GM23338 (cell line): ENCODE results near the gene TUB. TPM values are rescaled to one million over a fixed set of nuclear protein-coding genes. Genes with fewer than 3 reads are reported as not detected.

Experiments used
- ATAC-seq: fragments of 200-7000 bp; cut with Tn5 transposase; 3 replicates; pipeline ENCODE4 v1.9.1; 2020
- DNase-seq: peaks from one replicate; pipeline ENCODE4 v3.0.0-alpha.2; 2015; ENCODE audit warnings: low spot score
- H2AFZ ChIP-seq: fragments of 200-600 bp; sonication (generic); 2 replicates; pipeline ENCODE4 v1.8.0; 2016; ENCODE audit warnings: antibody characterized with exemption, mild to moderate bottlenecking, moderate library complexity
- H3F3A ChIP-seq: fragments of 200-600 bp; sonication (generic); replicated peaks from 2 replicates; pipeline ENCODE4 v1.8.0; 2017; ENCODE audit warnings: antibody characterized with exemption, mixed run types, low read depth
- H3K27ac ChIP-seq: fragments of 200-600 bp; sonication (generic); 2 replicates; pipeline ENCODE4 v1.6.1; 2016; ENCODE audit warnings: low read depth
- H3K27me3 ChIP-seq: fragments of 200-600 bp; sonication (generic); 2 replicates; pipeline ENCODE4 v1.8.0; 2016; ENCODE audit warnings: mild to moderate bottlenecking, mixed run types, moderate library complexity; ENCODE audit not compliant: insufficient read depth
- H3K36me3 ChIP-seq: fragments of 200-600 bp; sonication (generic); 2 replicates; pipeline ENCODE4 v1.8.0; 2016; ENCODE audit warnings: mild to moderate bottlenecking; ENCODE audit not compliant: insufficient read depth
- H3K4me1 ChIP-seq: fragments of 200-600 bp; sonication (generic); 2 replicates; pipeline ENCODE4 v1.8.0; 2016; ENCODE audit warnings: mild to moderate bottlenecking, moderate library complexity; ENCODE audit not compliant: insufficient read depth
- H3K4me2 ChIP-seq: fragments of 200-600 bp; sonication (generic); 2 replicates; pipeline ENCODE4 v1.7.1; 2017; ENCODE audit warnings: mixed run types
- H3K4me3 ChIP-seq: fragments of 200-600 bp; sonication (generic); 2 replicates; pipeline ENCODE4 v1.6.1; 2016; ENCODE audit warnings: mixed run types
- H3K79me2 ChIP-seq: fragments of 200-600 bp; sonication (generic); replicated peaks from 2 replicates; pipeline ENCODE4 v1.8.0; 2017; ENCODE audit warnings: mild to moderate bottlenecking; ENCODE audit not compliant: insufficient read depth
- H3K9me2 ChIP-seq: fragments of 200-600 bp; sonication (generic); 2 replicates; pipeline ENCODE4 v1.8.0; 2017; ENCODE audit not compliant: insufficient read depth
- H4K20me1 ChIP-seq: fragments of 200-600 bp; sonication (generic); replicated peaks from 2 replicates; pipeline ENCODE4 v1.8.0; 2017; ENCODE audit warnings: mild to moderate bottlenecking; ENCODE audit not compliant: insufficient read depth
- H3K27ac Mint-ChIP-seq: 2 replicates; pipeline ENCODE4 v1.8.0; 2020; ENCODE audit warnings: inconsistent platforms, mild to moderate bottlenecking, moderate library complexity, mixed read lengths
- H3K27me3 Mint-ChIP-seq: 3 replicates; pipeline ENCODE4 v1.8.0; 2022; ENCODE audit warnings: low read depth, mild to moderate bottlenecking, moderate library complexity, mixed read lengths, inconsistent platforms; ENCODE audit not compliant: insufficient read depth, poor library complexity
- H3K36me3 Mint-ChIP-seq: 3 replicates; pipeline ENCODE4 v1.8.0; 2021; ENCODE audit warnings: low read depth, mild to moderate bottlenecking, inconsistent platforms, moderate library complexity, mixed read lengths
- H3K4me1 Mint-ChIP-seq: 3 replicates; pipeline ENCODE4 v1.8.0; 2020; ENCODE audit warnings: mild to moderate bottlenecking, inconsistent platforms, mixed read lengths
- H3K4me3 Mint-ChIP-seq: 3 replicates; pipeline ENCODE4 v1.8.0; 2021; ENCODE audit warnings: moderate library complexity, mild to moderate bottlenecking, inconsistent platforms, mixed read lengths
- H3K9me3 Mint-ChIP-seq: 3 replicates; pipeline ENCODE4 v1.8.0; 2020; ENCODE audit warnings: moderate library complexity, mild to moderate bottlenecking, inconsistent platforms, mixed read lengths
- CREB1 ChIP-seq: fragments of 250-450 bp; sonication (Bioruptor Pico); IDR thresholded peaks from 2 replicates; pipeline ENCODE4 v1.5.0; 2020; ENCODE audit warnings: low read depth, mild to moderate bottlenecking, moderate library complexity
- CTCF ChIP-seq, 2 experiments: fragments of 200-600 bp in 1 of 2; sonication (generic) in 1 of 2; conservative IDR thresholded peaks; 2 replicates each; pipeline versions ENCODE4 v1.5.1 to v1.6.1; 2016 to 2017; ENCODE audit warnings: antibody characterized with exemption in 2 of 2, low read depth in 2 of 2, mild to moderate bottlenecking in 2 of 2, moderate library complexity in 1 of 2
- EZH2 ChIP-seq: fragments of 200-600 bp; sonication (generic); IDR thresholded peaks from one replicate; pipeline ENCODE4 v1.8.0; 2017; ENCODE audit warnings: antibody characterized with exemption, mild to moderate bottlenecking, low read depth; ENCODE audit not compliant: unreplicated experiment
- EZH2phosphoT487 ChIP-seq: fragments of 200-600 bp; sonication (generic); IDR thresholded peaks from one replicate; pipeline ENCODE4 v1.8.1; 2018; ENCODE audit warnings: antibody characterized with exemption; ENCODE audit not compliant: unreplicated experiment
- JUNB ChIP-seq: IDR thresholded peaks from one replicate; pipeline ENCODE4 v1.6.1; 2016; ENCODE audit warnings: antibody characterized with exemption; ENCODE audit not compliant: unreplicated experiment
- NANOG ChIP-seq: IDR thresholded peaks from 2 replicates; pipeline ENCODE4 v1.6.1; 2016; ENCODE audit warnings: antibody characterized with exemption, borderline replicate concordance
- POLR2AphosphoS5 ChIP-seq: IDR thresholded peaks from 2 replicates; pipeline ENCODE4 v1.6.1; 2016; ENCODE audit warnings: antibody characterized with exemption, low read depth
- STAT1 ChIP-seq: IDR thresholded peaks from one replicate; pipeline ENCODE4 v1.6.1; 2016; ENCODE audit warnings: antibody characterized with exemption; ENCODE audit not compliant: unreplicated experiment
- ZNF114 ChIP-seq: fragments of 250-450 bp; sonication (Bioruptor Pico); IDR thresholded peaks from 2 replicates; pipeline ENCODE4 v1.5.0; 2020; ENCODE audit warnings: mild to moderate bottlenecking, moderate library complexity
- ZNF331 ChIP-seq: fragments of 250-450 bp; sonication (Bioruptor Pico); IDR thresholded peaks from 2 replicates; pipeline ENCODE4 v1.5.0; 2020; ENCODE audit warnings: low read depth, mild to moderate bottlenecking, moderate library complexity
- polyA plus RNA-seq: library from polyadenylated mRNA; unstranded; fragments of >200 nt; fragmentation: Nextera tagmentation; extraction: Ambion mirVana; gene quantifications from 2 replicates; pipeline ENCODE4 v1.2.1, GENCODE V29; 2016
- total RNA-seq: library from RNA; depleted of rRNA; stranded (reverse); fragments of >200 nt; shearing (Covaris generic); gene quantifications from 2 replicates; pipeline ENCODE4 v1.2.3, GENCODE V29; 2014
- TF ChIP-seq, protein P1 (sequence below): fragments of 250-450 bp; sonication (Bioruptor Pico); IDR thresholded peaks from 2 replicates; pipeline ENCODE4 v1.5.0; 2020; ENCODE audit warnings: mild to moderate bottlenecking, moderate library complexity
- TF ChIP-seq, protein P2 (sequence below): IDR thresholded peaks from one replicate; pipeline ENCODE4 v1.6.1; 2018; ENCODE audit warnings: antibody characterized with exemption; ENCODE audit not compliant: unreplicated experiment
- TF ChIP-seq, protein P3 (sequence below): IDR thresholded peaks from 2 replicates; pipeline ENCODE4 v1.6.1; 2016; ENCODE audit warnings: antibody characterized with exemption

Gene TUB
- total and polyA plus RNA-seq, 2 experiments from 2014 or later: 5.5 to 30.4 TPM

DNA sequence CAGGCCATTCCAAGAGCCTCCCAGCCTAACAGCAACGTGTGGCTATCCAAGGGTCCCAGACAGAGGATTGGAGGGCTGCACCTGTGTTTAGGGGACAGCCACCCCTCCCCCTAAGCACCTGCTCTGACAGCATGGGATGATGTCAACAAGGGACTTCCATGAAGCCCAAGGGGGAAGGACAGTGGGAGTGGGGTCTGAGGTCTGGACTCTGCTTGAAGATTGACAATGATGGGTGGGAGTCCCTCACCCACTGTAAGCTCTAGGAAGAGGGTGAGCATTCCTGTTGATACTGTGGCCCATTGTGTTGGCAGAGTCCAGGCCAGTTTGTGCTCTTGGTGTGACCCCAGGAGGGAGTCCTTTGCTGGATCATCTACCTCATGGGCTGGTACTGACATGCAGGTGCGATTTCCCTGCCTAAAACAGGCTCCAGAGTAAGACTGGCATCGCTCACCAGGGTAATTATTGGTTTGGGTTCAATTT is 46.9 kb upstream of the TUB start:
- Mint-ChIP-seq H3K9me3 (no peaks in the 10 kb centered on the region), H3K27ac (no peak overlapping the region), H3K4me3 (no peak overlapping the region), H3K27me3 (peaks cover 11% of the 10 kb centered on the region), H3K4me1 (peaks cover 17% of the 10 kb centered on the region), H3K36me3 (no peaks in the 10 kb centered on the region)
- no peak overlapping the region for H2AFZ ChIP-seq
- DNase-seq: no peak
- peaks cover 9% of the 10 kb centered on the region; the same call in 1 of the 2 replicates for H3K4me1 ChIP-seq
- no peaks in the 10 kb centered on the region for H3K36me3 ChIP-seq
- H3F3A ChIP-seq: 0 out of 2 replicates have a peak, but pooled peaks cover 3% of the 10 kb centered on the region
- no peaks in the 10 kb centered on the region for H3K27me3 ChIP-seq
- no peak overlapping the region for H3K27ac ChIP-seq
- H3K4me2 ChIP-seq: no peak overlapping the region
- H3K79me2 ChIP-seq: no peaks in the 10 kb centered on the region
- H4K20me1 ChIP-seq: no peaks in the 10 kb centered on the region
- no peak for ATAC-seq
- TF ChIP-seq, protein P1, sequence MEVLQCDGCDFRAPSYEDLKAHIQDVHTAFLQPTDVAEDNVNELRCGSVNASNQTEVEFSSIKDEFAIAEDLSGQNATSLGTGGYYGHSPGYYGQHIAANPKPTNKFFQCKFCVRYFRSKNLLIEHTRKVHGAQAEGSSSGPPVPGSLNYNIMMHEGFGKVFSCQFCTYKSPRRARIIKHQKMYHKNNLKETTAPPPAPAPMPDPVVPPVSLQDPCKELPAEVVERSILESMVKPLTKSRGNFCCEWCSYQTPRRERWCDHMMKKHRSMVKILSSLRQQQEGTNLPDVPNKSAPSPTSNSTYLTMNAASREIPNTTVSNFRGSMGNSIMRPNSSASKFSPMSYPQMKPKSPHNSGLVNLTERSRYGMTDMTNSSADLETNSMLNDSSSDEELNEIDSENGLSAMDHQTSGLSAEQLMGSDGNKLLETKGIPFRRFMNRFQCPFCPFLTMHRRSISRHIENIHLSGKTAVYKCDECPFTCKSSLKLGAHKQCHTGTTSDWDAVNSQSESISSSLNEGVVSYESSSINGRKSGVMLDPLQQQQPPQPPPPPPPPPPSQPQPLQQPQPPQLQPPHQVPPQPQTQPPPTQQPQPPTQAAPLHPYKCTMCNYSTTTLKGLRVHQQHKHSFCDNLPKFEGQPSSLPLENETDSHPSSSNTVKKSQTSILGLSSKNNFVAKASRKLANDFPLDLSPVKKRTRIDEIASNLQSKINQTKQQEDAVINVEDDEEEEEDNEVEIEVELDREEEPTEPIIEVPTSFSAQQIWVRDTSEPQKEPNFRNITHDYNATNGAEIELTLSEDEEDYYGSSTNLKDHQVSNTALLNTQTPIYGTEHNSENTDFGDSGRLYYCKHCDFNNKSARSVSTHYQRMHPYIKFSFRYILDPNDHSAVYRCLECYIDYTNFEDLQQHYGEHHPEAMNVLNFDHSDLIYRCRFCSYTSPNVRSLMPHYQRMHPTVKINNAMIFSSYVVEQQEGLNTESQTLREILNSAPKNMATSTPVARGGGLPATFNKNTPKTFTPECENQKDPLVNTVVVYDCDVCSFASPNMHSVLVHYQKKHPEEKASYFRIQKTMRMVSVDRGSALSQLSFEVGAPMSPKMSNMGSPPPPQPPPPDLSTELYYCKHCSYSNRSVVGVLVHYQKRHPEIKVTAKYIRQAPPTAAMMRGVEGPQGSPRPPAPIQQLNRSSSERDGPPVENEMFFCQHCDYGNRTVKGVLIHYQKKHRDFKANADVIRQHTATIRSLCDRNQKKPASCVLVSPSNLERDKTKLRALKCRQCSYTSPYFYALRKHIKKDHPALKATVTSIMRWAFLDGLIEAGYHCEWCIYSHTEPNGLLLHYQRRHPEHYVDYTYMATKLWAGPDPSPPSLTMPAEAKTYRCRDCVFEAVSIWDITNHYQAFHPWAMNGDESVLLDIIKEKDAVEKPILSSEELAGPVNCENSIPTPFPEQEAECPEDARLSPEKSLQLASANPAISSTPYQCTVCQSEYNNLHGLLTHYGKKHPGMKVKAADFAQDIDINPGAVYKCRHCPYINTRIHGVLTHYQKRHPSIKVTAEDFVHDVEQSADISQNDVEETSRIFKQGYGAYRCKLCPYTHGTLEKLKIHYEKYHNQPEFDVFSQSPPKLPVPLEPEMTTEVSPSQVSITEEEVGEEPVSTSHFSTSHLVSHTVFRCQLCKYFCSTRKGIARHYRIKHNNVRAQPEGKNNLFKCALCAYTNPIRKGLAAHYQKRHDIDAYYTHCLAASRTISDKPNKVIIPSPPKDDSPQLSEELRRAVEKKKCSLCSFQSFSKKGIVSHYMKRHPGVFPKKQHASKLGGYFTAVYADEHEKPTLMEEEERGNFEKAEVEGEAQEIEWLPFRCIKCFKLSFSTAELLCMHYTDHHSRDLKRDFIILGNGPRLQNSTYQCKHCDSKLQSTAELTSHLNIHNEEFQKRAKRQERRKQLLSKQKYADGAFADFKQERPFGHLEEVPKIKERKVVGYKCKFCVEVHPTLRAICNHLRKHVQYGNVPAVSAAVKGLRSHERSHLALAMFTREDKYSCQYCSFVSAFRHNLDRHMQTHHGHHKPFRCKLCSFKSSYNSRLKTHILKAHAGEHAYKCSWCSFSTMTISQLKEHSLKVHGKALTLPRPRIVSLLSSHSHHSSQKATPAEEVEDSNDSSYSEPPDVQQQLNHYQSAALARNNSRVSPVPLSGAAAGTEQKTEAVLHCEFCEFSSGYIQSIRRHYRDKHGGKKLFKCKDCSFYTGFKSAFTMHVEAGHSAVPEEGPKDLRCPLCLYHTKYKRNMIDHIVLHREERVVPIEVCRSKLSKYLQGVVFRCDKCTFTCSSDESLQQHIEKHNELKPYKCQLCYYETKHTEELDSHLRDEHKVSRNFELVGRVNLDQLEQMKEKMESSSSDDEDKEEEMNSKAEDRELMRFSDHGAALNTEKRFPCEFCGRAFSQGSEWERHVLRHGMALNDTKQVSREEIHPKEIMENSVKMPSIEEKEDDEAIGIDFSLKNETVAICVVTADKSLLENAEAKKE (CRISPR knock-in tag): no peak
- TF ChIP-seq EZH2phosphoT487 (no peak), EZH2 (no peak), ZNF114 (no peak), CTCF (conservative IDR thresholded peaks at IDR 0.05; ENCODE audit: low read depth in 2 of 2) (no peak), POLR2AphosphoS5 (no peak), STAT1 (no peak), NANOG (no peak), JUNB (no peak), CREB1 (no peak), ZNF331 (no peak)
- TF ChIP-seq, protein P2, sequence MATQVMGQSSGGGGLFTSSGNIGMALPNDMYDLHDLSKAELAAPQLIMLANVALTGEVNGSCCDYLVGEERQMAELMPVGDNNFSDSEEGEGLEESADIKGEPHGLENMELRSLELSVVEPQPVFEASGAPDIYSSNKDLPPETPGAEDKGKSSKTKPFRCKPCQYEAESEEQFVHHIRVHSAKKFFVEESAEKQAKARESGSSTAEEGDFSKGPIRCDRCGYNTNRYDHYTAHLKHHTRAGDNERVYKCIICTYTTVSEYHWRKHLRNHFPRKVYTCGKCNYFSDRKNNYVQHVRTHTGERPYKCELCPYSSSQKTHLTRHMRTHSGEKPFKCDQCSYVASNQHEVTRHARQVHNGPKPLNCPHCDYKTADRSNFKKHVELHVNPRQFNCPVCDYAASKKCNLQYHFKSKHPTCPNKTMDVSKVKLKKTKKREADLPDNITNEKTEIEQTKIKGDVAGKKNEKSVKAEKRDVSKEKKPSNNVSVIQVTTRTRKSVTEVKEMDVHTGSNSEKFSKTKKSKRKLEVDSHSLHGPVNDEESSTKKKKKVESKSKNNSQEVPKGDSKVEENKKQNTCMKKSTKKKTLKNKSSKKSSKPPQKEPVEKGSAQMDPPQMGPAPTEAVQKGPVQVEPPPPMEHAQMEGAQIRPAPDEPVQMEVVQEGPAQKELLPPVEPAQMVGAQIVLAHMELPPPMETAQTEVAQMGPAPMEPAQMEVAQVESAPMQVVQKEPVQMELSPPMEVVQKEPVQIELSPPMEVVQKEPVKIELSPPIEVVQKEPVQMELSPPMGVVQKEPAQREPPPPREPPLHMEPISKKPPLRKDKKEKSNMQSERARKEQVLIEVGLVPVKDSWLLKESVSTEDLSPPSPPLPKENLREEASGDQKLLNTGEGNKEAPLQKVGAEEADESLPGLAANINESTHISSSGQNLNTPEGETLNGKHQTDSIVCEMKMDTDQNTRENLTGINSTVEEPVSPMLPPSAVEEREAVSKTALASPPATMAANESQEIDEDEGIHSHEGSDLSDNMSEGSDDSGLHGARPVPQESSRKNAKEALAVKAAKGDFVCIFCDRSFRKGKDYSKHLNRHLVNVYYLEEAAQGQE: no peak
- TF ChIP-seq, protein P3, sequence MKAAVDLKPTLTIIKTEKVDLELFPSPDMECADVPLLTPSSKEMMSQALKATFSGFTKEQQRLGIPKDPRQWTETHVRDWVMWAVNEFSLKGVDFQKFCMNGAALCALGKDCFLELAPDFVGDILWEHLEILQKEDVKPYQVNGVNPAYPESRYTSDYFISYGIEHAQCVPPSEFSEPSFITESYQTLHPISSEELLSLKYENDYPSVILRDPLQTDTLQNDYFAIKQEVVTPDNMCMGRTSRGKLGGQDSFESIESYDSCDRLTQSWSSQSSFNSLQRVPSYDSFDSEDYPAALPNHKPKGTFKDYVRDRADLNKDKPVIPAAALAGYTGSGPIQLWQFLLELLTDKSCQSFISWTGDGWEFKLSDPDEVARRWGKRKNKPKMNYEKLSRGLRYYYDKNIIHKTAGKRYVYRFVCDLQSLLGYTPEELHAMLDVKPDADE: no peak
- H3K4me3 ChIP-seq: no peak overlapping the region
- no peaks in the 10 kb centered on the region for H3K9me2 ChIP-seq
